ENCODE results near the gene RBP2. TPM values are rescaled to one million over a fixed set of nuclear protein-coding genes. Genes with fewer than 3 reads are reported as not detected.
"Not testable (repeated sequence)": the region's sequence is repeated elsewhere in the genome, so short reads cannot be mapped to it uniquely, and the experiment has no call there.

The RBP2 gene
- total RNA-seq, 2 donors from 2014 or later, result not detected

DNA sequence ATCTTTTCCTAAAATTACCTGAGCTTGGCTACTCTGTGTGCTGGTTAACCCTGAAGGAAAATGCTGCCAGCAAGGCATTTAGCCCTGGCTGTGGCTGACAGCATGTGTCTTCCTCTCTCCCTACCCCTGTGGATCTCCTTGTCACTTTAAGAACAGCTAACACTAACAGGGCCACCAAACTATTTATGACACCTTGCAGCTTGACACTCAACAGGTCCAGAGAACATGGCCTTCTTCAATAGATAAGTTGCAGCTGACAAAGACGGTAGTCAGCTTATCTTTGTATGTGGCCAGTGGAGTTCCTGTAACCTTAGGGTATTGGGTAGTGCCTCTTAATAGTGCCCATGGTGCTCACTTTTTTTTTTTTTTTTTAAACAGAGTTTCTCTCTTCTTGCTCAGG is 54.9 kb downstream of the RBP2 start:
- no peaks in the 10 kb centered on the region for H3K4me1 Mint-ChIP-seq (ENCODE audit: low read depth in 2 of 2)
- peaks cover 0 to 4% of the 10 kb centered on the region in 2 donors for H3K27me3 Mint-ChIP-seq
- no peak overlapping the region for H3K4me3 Mint-ChIP-seq
- no peak for DNase-seq (ENCODE audit: low spot score)
- H3K9me3 Mint-ChIP-seq, result peaks cover 7% of the 10 kb centered on the region
- H3K27ac Mint-ChIP-seq, result no peak overlapping the region
- peaks cover 13% of the 10 kb centered on the region for H3K36me3 Mint-ChIP-seq
- ATAC-seq, result no peak

GRCh38 chr3:139421040-139421439 is 55.3 kb downstream of the RBP2 start:
- ATAC-seq (no peak), DNase-seq (ENCODE audit: low spot score) (no peak)
- no peaks in the 10 kb centered on the region for H3K4me1 Mint-ChIP-seq (ENCODE audit: low read depth in 2 of 2)
- peaks cover 7% of the 10 kb centered on the region for H3K9me3 Mint-ChIP-seq
- no peak overlapping the region for H3K27ac Mint-ChIP-seq
- H3K27me3 Mint-ChIP-seq, result peaks cover 0 to 8% of the 10 kb centered on the region in 2 donors
- no peak overlapping the region for H3K4me3 Mint-ChIP-seq
- H3K36me3 Mint-ChIP-seq, result peaks cover 16% of the 10 kb centered on the region

- Mint-ChIP-seq H3K9me3 (peaks cover 24% of the 10 kb centered on the region), H3K27ac (no peak overlapping the region), H3K4me3 (no peak overlapping the region), H3K27me3 (peaks cover 3 to 21% of the 10 kb centered on the region in 2 donors), H3K4me1 (ENCODE audit: low read depth in 2 of 2) (no peaks in the 10 kb centered on the region), H3K36me3 (peaks cover 35% of the 10 kb centered on the region)
- DNase-seq (ENCODE audit: low spot score) (no peak), ATAC-seq (no peak)
Observed at GRCh38 chr3:139418144-139418543, 58.2 kb downstream of the RBP2 start.

DNA sequence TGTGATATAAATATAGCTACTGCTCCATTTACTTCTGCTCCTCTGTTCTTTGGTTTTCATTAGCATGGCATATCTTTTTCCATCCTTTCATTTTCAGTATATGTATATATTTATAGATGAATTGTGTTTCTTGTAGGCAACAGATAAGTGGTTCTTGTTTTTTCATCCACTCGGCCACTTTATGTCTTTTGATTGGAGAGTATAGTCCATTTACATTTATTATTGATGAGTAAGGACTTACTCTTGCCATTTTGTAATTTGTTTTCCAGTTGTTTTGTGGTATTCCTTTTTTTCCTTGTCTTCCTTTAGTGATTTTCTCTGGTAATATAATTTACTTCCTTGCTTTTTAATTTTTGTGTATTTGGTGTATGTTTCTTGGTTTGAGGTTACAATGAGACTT is 60.0 kb downstream of the RBP2 start:
- Mint-ChIP-seq H3K36me3 (peaks cover 53% of the 10 kb centered on the region), H3K27ac (no peak overlapping the region)

GRCh38 chr3:139414608-139415224 is 61.6 kb downstream of the RBP2 start:
- no peak overlapping the region for H3K27ac Mint-ChIP-seq
- peaks cover 32% of the 10 kb centered on the region for H3K9me3 Mint-ChIP-seq
- no peak overlapping the region for H3K4me3 Mint-ChIP-seq
- H3K36me3 Mint-ChIP-seq, result peaks cover 57% of the 10 kb centered on the region
- H3K27me3 Mint-ChIP-seq, result peaks cover 5 to 21% of the 10 kb centered on the region in 2 donors
- DNase-seq (ENCODE audit: low spot score), result no peak
- H3K4me1 Mint-ChIP-seq (ENCODE audit: low read depth in 2 of 2), result no peaks in the 10 kb centered on the region
- no peak for ATAC-seq

More for the DNA sequence above, 60.0 kb downstream of the RBP2 start:
- ATAC-seq, result no peak
- Mint-ChIP-seq H3K4me1 (ENCODE audit: low read depth in 2 of 2) (no peaks in the 10 kb centered on the region), H3K4me3 (no peak overlapping the region), H3K27me3 (peaks cover 5 to 21% of the 10 kb centered on the region in 2 donors), H3K9me3 (peaks cover 32% of the 10 kb centered on the region)
- no peak for DNase-seq (ENCODE audit: low spot score)

DNA sequence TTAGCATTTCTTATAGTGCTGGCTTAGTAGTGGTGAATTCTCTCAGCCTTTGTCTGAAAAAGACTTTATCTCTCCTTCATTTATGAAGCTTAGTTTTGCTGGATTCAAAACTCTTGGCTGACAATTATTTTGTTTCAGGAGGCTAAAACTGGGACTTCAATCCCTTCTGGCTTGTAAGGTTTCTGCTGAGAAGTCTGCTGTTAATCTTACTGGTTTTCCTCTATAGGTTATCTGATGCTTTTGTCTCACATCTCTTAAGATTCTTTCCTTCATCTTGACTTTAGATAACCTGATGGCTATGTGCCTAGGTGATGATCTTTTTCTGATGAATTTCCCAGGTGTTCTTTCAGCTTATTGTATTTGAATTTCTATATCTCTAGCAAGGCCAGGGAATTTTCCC is 63.4 kb downstream of the RBP2 start:
- not testable (repeated sequence) for DNase-seq (ENCODE audit: low spot score); H3K4me1 Mint-ChIP-seq (ENCODE audit: low read depth in 2 of 2); H3K4me3 Mint-ChIP-seq; H3K27ac Mint-ChIP-seq; ATAC-seq
- Mint-ChIP-seq H3K9me3 (peaks cover 40% of the 10 kb centered on the region), H3K27me3 (peaks cover 5 to 21% of the 10 kb centered on the region in 2 donors), H3K36me3 (peaks cover 70% of the 10 kb centered on the region)

Other genes starting within 250 kb of the RBP2 start
- 10 to 100 TPM; 40.9 to 46.6 TPM for gene MRPS22, start 132.5 kb downstream of the RBP2 start, total RNA-seq
- gene COPB2, start 86.9 kb downstream of the RBP2 start, total RNA-seq, result 100 to 1,000 TPM in 1 of 2 donors, 10 to 100 TPM in 1; 97.6 to 125 TPM
- gene RBP1, start 63.2 kb upstream of the RBP2 start, total RNA-seq, result not detected
- 1 to 10 TPM; 3.4 to 5.0 TPM for gene NMNAT3, start 201.5 kb upstream of the RBP2 start, total RNA-seq

All from natural killer cell treated with Interleukin-12 subunit alpha and Interleukin-12 subunit beta and Interleukin-15 and Interleukin-18, amount 100 ng/mL, for 72 hours (primary cell).